Common myeloid progenitor, CD34-positive (primary cell): ENCODE measurements around the gene TCEAL9.

Source experiments
- CTCF ChIA-PET: fragments of 350-600 bp; sonication (Branson Sonifier 250); formaldehyde crosslinking; loops from one replicate; lab custom pipeline; 2021; ENCODE audit warnings: antibody characterized with exemption; lab: Charles Lee
- POLR2A ChIA-PET: fragments of 350-600 bp; sonication (Branson Sonifier 250); formaldehyde crosslinking; loops from one replicate; lab custom pipeline; 2021; ENCODE audit warnings: antibody characterized with exemption; lab: Charles Lee
- DNase-seq, 3 donors: peaks; one replicate each; pipeline versions ENCODE4 v3.0.0 to v3.0.0-alpha.2; 2013
- H3K27ac ChIP-seq, 2 experiments: 1 replicate in 1 of 2; 2 replicates in 1 of 2; pipeline ENCODE4 v1.7.0; 2013; ENCODE audit warnings: inconsistent platforms in 2 of 2, low read length in 2 of 2, mild to moderate bottlenecking in 2 of 2, low read depth in 1 of 2, moderate library complexity in 1 of 2; ENCODE audit not compliant: severe bottlenecking in 2 of 2, insufficient read depth in 1 of 2, poor library complexity in 1 of 2
- H3K27me3 ChIP-seq, 5 experiments: replicated peaks in 2 of 5; 1 replicate in 3 of 5; 2 replicates in 2 of 5; pipeline versions ENCODE4 v1.6.1 to v1.7.0; 2013; ENCODE audit warnings: low read length in 4 of 5, mild to moderate bottlenecking in 2 of 5, moderate library complexity in 2 of 5, inconsistent platforms in 1 of 5; ENCODE audit not compliant: insufficient read depth in 5 of 5, control insufficient read depth in 4 of 5
- H3K36me3 ChIP-seq, 4 experiments: 1 replicate in 2 of 4; 2 replicates in 2 of 4; pipeline versions ENCODE4 v1.6.1 to v1.7.0; 2013; ENCODE audit warnings: low read length in 3 of 4, control low read depth in 1 of 4, mild to moderate bottlenecking in 1 of 4; ENCODE audit not compliant: control insufficient read depth in 4 of 4, insufficient read depth in 4 of 4
- H3K4me1 ChIP-seq, 4 experiments: 1 replicate in 3 of 4; 2 replicates in 1 of 4; pipeline versions ENCODE4 v1.6.1 to v1.7.1; 2013; ENCODE audit warnings: low read length in 3 of 4, mild to moderate bottlenecking in 3 of 4, control low read depth in 1 of 4, inconsistent platforms in 1 of 4, moderate library complexity in 1 of 4; ENCODE audit not compliant: control insufficient read depth in 4 of 4, insufficient read depth in 4 of 4; ENCODE audit errors: control extremely low read depth in 1 of 4
- H3K4me3 ChIP-seq, 7 experiments: 1 replicate in 4 of 7; 2 replicates in 3 of 7; pipeline versions ENCODE4 v1.5.1 to v1.7.0; 2013; ENCODE audit warnings: mild to moderate bottlenecking in 7 of 7, low read length in 6 of 7, moderate library complexity in 6 of 7, inconsistent platforms in 2 of 7, low read depth in 2 of 7, control low read depth in 1 of 7; ENCODE audit not compliant: insufficient read depth in 4 of 7, control insufficient read depth in 1 of 7; ENCODE audit errors: extremely low read depth in 1 of 7
- H3K9me3 ChIP-seq, 5 experiments: 1 replicate in 4 of 5; 2 replicates in 1 of 5; pipeline versions ENCODE4 v1.6.1 to v1.7.1; 2013; ENCODE audit warnings: low read length in 4 of 5, mild to moderate bottlenecking in 2 of 5, inconsistent platforms in 1 of 5, low read depth in 1 of 5, moderate library complexity in 1 of 5; ENCODE audit not compliant: control insufficient read depth in 4 of 5, insufficient read depth in 2 of 5; ENCODE audit errors: control extremely low read depth in 1 of 5
- WGBS: methylation state at CpG from one replicate; pipeline ENCODE4 v1.1.5; 2013; ENCODE audit not compliant: insufficient coverage; 5-methylcytosine and 5-hydroxymethylcytosine counted together

The TCEAL9 gene

DNA sequence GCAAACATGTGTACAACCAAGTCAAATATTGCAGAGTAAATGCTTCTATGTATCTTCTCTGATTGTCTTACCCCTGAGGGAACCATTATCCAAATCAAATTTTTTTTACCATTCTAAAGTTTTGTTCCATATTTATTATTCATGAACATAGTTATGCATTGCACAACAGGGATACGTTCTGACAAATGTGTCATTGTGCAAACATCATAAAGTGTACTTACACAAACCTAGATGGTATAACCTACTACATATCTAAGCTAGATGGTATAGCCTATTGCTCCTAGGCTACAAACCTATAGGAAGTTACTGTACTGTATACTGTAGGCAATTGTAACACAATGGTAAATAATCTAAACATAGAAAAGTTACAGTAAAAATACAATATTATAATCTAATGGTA, 43.4 kb downstream of the TCEAL9 start:
- ChIA-PET CTCF (no interaction called here), POLR2A (no interaction called here)
- no peak overlapping the region for H3K4me3 ChIP-seq
- H3K27ac ChIP-seq, result no peak overlapping the region
- DNase-seq, result no peak
- H3K9me3 ChIP-seq, result no peaks in the 10 kb centered on the region
- H3K4me1 ChIP-seq, result peaks cover 0 to 3% (median 0%) of the 10 kb centered on the region in 4 experiments
- no CpG with 5 or more reads among the region's 1 CpG for WGBS
- no peaks in the 10 kb centered on the region for H3K36me3 ChIP-seq
- H3K27me3 ChIP-seq, result peaks cover 0 to 5% (median 0%) of the 10 kb centered on the region in 5 experiments

DNA sequence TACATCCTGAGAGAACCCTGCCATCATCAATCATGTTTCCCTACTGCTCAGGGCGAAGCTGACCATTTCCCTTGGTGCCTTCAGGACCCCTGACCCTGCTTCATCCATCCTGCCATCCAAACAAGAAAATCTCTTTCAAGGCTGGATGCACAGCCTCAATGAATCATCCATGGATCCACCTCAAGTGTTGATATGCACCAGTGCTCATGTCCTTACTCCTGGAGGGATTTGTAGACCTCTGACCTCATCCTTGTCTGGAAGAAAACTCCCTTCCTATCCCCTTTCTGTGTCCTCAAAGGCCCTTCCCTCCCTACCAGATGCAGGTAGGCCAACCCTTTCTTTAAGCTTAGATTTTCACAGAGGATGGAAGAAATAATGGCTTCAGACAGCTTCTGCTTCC, 44.6 kb downstream of the TCEAL9 start:
- ChIA-PET CTCF (interaction anchor here (0.6 kb wide), 1 partner anchor 419 kb away, joined by 3 read pairs; no protein-coding TSS in a partner anchor), POLR2A (no interaction called here)
- H3K9me3 ChIP-seq, result no peaks in the 10 kb centered on the region
- no peak overlapping the region for H3K27ac ChIP-seq
- H3K4me3 ChIP-seq, result no peak overlapping the region
- WGBS, result 40% methylated on average over 1 of the region's 1 CpG
- peaks cover 0 to 4% (median 2%) of the 10 kb centered on the region in 4 experiments for H3K4me1 ChIP-seq
- H3K36me3 ChIP-seq, result no peaks in the 10 kb centered on the region
- peaks cover 0 to 5% (median 0%) of the 10 kb centered on the region in 5 experiments for H3K27me3 ChIP-seq
- DNase-seq, result no peak

DNA sequence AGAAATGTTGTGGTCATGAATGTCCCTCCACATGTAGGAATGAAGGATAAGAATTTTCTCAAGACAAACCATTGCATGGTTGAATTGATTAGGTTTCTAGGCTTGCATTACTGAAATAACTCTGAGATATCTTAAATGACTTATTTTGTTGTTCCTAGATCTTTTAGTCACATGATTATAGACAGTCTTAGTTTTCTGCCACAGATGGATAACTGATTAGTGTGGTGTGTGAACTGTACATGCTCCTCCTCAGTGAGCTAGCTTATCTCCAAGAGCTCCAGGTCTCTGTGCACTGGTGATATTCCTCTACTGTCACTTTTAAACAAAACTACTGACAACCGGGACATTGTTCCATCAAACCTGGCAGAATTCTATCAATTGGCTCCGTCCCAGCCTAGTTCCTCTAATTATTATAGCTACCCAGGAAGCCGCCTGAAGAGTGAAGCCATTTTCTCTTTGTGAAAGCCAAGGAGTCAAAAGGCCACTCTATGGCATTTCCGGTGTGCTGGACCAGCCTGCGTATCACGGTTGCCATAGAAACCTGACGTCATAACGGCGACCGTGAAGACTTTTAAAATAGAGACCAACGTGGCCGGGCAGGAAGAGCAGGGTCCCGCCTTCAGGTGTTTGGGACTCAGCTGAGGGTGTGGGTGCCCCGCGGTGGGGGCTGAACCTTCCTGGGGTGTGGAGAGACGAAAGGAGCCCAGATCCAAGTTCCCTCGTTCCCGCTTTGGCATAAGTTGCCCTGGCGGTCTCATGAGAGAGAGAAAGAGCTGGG, 48.1 kb downstream of the TCEAL9 start:
- Histone ChIP-seq H3K4me3 (peak overlapping the region; percentile 46 to 83 (median 61)), H3K27me3 (peaks cover 0 to 5% (median 0%) of the 10 kb centered on the region in 5 experiments), H3K9me3 (no peaks in the 10 kb centered on the region), H3K4me1 (peaks cover 0 to 4% (median 2%) of the 10 kb centered on the region in 4 experiments), H3K36me3 (no peaks in the 10 kb centered on the region), H3K27ac (no peak overlapping the region)
- peak; percentile 41 to 77 (median 68) for DNase-seq
- WGBS, result 26% methylated on average over 19 of the region's 19 CpGs
- ChIA-PET POLR2A (no interaction called here), CTCF (no interaction called here)

DNA sequence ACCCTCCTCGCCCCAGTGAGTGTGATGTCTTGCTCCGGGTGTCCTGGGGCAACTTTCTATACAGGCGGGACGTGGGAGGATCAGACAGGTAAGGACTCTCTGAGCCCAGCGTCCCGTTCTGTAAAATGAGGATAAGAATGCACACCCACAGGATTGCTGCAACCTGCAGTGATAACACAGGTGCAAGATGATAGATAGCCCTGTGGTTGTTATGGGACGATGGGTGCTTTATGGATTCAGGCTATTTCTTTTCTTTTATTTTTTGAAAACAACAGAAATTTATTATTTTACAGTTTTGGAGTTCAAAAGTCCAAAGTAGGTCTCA, 48.7 kb downstream of the TCEAL9 start:
- CTCF ChIA-PET, result no interaction called here
- Histone ChIP-seq H3K9me3 (no peaks in the 10 kb centered on the region), H3K36me3 (no peaks in the 10 kb centered on the region), H3K27me3 (peaks cover 0 to 5% (median 0%) of the 10 kb centered on the region in 5 experiments), H3K4me1 (peaks cover 0 to 4% (median 2%) of the 10 kb centered on the region in 4 experiments), H3K4me3 (peak overlapping the region; percentile 46 to 83 (median 61)), H3K27ac (no peak overlapping the region)
- DNase-seq, result no peak
- 15% methylated on average over 4 of the region's 7 CpGs for WGBS
- POLR2A ChIA-PET, result no interaction called here

DNA sequence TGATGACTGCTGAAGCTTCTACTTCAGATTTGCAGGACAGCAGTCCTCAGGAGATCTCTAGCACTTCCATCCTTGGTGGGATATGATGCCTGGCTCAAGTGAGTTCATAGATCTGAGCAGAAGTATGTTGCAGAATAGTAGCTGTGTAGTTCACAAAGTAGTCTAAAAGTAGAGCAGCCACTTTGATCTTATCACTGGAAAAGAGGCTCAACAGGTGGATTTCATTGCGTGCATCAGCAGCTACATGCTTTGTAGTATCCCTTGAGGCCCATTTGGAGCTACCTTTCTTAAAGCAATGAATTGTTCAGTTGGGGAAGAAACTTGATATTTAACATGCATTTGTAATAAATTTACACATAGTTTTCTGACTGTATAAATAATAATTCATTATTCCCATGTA, 50.0 kb downstream of the TCEAL9 start:
- Histone ChIP-seq H3K9me3 (no peaks in the 10 kb centered on the region), H3K36me3 (no peaks in the 10 kb centered on the region), H3K27me3 (peaks cover 0 to under 1% (median 0%) of the 10 kb centered on the region in 5 experiments), H3K4me1 (peaks cover 0 to 4% (median 2%) of the 10 kb centered on the region in 4 experiments), H3K4me3 (no peak overlapping the region), H3K27ac (no peak overlapping the region)
- CTCF ChIA-PET, result no interaction called here
- POLR2A ChIA-PET, result no interaction called here
- no peak for DNase-seq
- WGBS, result no CpG with 5 or more reads among the region's 1 CpG

DNA sequence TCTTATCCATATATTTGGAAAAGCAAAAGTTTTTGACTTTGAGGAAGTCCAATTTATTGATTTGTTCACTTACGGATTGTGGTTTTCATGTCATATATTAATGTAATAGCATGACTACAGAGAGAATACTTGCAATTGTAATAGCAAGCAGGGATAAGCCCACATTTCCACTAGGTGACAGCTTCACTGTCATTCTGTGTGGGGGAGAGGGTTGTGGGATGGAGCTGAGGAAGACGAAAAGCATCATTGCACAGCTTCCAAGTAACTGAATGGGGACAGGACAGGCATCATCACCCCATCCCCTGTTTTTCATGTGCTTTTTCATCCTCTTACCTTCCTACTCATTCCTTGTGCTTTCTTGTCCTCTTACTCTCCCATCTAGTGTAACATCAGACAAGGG, 51.5 kb downstream of the TCEAL9 start:
- H3K4me1 ChIP-seq, result peaks cover 0 to 4% (median 2%) of the 10 kb centered on the region in 4 experiments
- no peak overlapping the region for H3K27ac ChIP-seq
- no peak overlapping the region for H3K4me3 ChIP-seq
- H3K36me3 ChIP-seq, result no peaks in the 10 kb centered on the region
- no peaks in the 10 kb centered on the region for H3K27me3 ChIP-seq
- H3K9me3 ChIP-seq, result no peaks in the 10 kb centered on the region
- ChIA-PET CTCF (no interaction called here), POLR2A (no interaction called here)
- no peak for DNase-seq
- no CpG with 5 or more reads among the region's 2 CpGs for WGBS
